BJ (cell line): ENCODE measurements around the gene ANKFN1. TPM values are rescaled to one million over a fixed set of nuclear protein-coding genes. Genes with fewer than 3 reads are reported as not detected.

Source experiments
- CTCF ChIA-PET: fragments of 350-600 bp; formaldehyde crosslinking; extraction: SDS; loops from one replicate; lab custom pipeline; 2021; ENCODE audit warnings: antibody characterized with exemption, inconsistent platforms; lab: Yijun Ruan, JAX
- POLR2A ChIA-PET: fragments of 300-600 bp; sonication (Branson Sonifier 250); formaldehyde crosslinking; extraction: SDS; loops from one replicate; lab custom pipeline; 2021; ENCODE audit warnings: antibody characterized with exemption; lab: Charles Lee
- DNase-seq: peaks from one replicate; pipeline ENCODE4 v3.0.0-alpha.2; 2011; ENCODE audit warnings: low read depth
- H3K27me3 ChIP-seq: 2 replicates; pipeline ENCODE4 v1.6.0; 2011; ENCODE audit warnings: low read length; ENCODE audit not compliant: control insufficient read depth, insufficient read depth
- H3K36me3 ChIP-seq: 2 replicates; pipeline ENCODE4 v1.5.1; 2011; ENCODE audit warnings: low read length; ENCODE audit not compliant: control insufficient read depth, insufficient read depth
- H3K4me3 ChIP-seq: 2 replicates; pipeline ENCODE4 v1.5.1; 2011; ENCODE audit warnings: low read depth, mild to moderate bottlenecking, control low read depth, low read length
- CTCF ChIP-seq: IDR thresholded peaks from 2 replicates; pipeline ENCODE4 v1.5.1; 2011; ENCODE audit warnings: low read depth, mild to moderate bottlenecking, control low read depth, inconsistent platforms, low read length, moderate library complexity; ENCODE audit not compliant: insufficient read depth
- polyA plus RNA-seq: library from polyadenylated mRNA; depleted of rRNA; stranded (reverse); fragments of >200 nt; gene quantifications from 2 replicates; pipeline ENCODE4 v1.2.3, GENCODE V29; 2011

Gene ANKFN1
- polyA plus RNA-seq, 1 experiment: 0.06 TPM

- no peak for DNase-seq
Measured at GRCh38 chr17:56320443-56320842, 167.2 kb downstream of the ANKFN1 start.

GRCh38 chr17:56322991-56323390 is 169.7 kb downstream of the ANKFN1 start:
- Histone ChIP-seq H3K36me3 (no peaks in the 10 kb centered on the region), H3K27me3 (no peaks in the 10 kb centered on the region; the same call in 1 of the 2 replicates), H3K4me3 (no peak overlapping the region)
- TF ChIP-seq CTCF: no peak
- ChIA-PET POLR2A (no interaction called here), CTCF (no interaction called here)
- DNase-seq: no peak

More at GRCh38 chr17:56320443-56320842, 167.2 kb downstream of the ANKFN1 start:
- Histone ChIP-seq H3K4me3 (no peak overlapping the region), H3K36me3 (no peaks in the 10 kb centered on the region), H3K27me3 (no peaks in the 10 kb centered on the region)
- no peak for TF ChIP-seq CTCF
- CTCF ChIA-PET: interaction anchor here (0.9 to 4.1 kb wide), 8 partner anchors 11 to 599 kb away, joined by 3 to 51 read pairs (median 4); no protein-coding TSS in a partner anchor
- POLR2A ChIA-PET: no interaction called here

GRCh38 chr17:56324676-56325075 is 171.4 kb downstream of the ANKFN1 start:
- no peak for DNase-seq
- ChIA-PET CTCF (interaction anchor here (2.2 kb wide), 1 partner anchor 198 kb away, joined by 12 read pairs; no protein-coding TSS in a partner anchor), POLR2A (no interaction called here)
- no peaks in the 10 kb centered on the region for H3K36me3 ChIP-seq
- no peaks in the 10 kb centered on the region; the same call in 1 of the 2 replicates for H3K27me3 ChIP-seq
- H3K4me3 ChIP-seq: no peak overlapping the region
- TF ChIP-seq CTCF: no peak

DNA sequence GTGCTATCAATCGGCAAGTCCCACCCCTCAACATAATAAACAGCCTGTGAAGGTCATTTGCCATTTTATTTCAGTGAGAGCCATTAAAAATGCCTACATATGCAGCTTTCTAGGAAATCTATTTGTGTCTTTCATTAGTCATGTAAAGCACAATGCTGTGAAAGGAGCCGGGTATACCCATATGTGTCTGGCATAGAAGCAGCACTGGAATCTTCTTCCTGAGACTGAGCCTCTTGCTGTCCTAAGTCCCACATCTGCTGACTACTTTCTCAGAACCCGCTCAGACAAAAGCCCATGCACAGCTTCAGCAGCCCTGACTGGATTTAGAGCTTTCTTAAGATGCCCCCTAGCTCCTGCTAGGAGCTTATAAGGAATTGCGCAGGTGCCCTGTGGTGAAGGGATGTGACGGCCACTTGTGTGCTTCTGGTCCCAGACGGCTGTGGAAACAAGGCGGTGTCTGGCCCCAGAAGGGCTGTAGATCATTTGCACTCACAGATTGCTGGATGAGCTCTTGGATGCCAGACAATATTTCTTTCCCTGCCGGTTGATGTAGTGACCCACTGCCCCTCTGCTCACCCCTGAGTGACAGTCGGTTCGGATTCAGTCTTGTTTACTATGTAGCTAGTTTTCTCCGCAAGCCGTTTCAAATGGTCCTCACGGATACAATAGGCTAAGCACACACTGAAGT is 172.2 kb downstream of the ANKFN1 start:
- POLR2A ChIA-PET: no interaction called here
- no peak for DNase-seq
- H3K27me3 ChIP-seq: no peaks in the 10 kb centered on the region; the same call in 1 of the 2 replicates
- H3K36me3 ChIP-seq: no peaks in the 10 kb centered on the region
- TF ChIP-seq CTCF: no peak
- no peak overlapping the region for H3K4me3 ChIP-seq
- CTCF ChIA-PET: interaction anchor here (2.2 kb wide), 1 partner anchor 199 kb away, joined by 12 read pairs; no protein-coding TSS in a partner anchor

- H3K36me3 ChIP-seq: no peaks in the 10 kb centered on the region
- POLR2A ChIA-PET: no interaction called here
- H3K27me3 ChIP-seq: no peaks in the 10 kb centered on the region; the same call in 1 of the 2 replicates
- H3K4me3 ChIP-seq: no peak overlapping the region
- no peak for DNase-seq
- CTCF ChIA-PET: interaction anchor here (2.2 kb wide), 1 partner anchor 199 kb away, joined by 12 read pairs; no protein-coding TSS in a partner anchor
- TF ChIP-seq CTCF: no peak
Measured at GRCh38 chr17:56326001-56326359, 172.7 kb downstream of the ANKFN1 start.
